GM21360 (cell line): ENCODE data around the gene EPHA8.

Experiments used
- ATAC-seq: cut with Tn5 transposase; IDR thresholded peaks from one replicate; pipeline ENCODE4 v1.9.1; 2021; ENCODE audit warnings: mild to moderate bottlenecking, moderate library complexity; ENCODE audit not compliant: unreplicated experiment

EPHA8 gene

DNA sequence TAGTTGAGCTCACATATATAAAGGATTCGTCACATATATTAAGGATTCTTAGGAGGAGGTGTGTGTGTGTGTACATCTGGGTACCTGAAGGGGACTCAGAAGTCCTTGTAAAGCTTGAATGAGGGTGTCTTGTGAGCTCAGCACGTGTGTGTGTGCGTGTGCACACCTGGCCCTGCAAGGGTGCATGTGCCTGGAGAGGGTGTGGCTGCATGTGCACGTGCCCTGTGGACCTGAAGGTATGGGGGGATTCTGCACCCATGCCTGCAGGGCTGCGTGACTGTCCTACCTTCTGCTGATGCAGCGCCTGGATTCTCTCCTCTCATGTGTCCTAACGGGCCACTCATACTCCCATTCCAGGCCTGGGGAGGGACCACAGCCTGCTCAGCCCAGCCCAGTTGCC lies 24.0 kb downstream of the EPHA8 start:
- no peak for ATAC-seq

DNA sequence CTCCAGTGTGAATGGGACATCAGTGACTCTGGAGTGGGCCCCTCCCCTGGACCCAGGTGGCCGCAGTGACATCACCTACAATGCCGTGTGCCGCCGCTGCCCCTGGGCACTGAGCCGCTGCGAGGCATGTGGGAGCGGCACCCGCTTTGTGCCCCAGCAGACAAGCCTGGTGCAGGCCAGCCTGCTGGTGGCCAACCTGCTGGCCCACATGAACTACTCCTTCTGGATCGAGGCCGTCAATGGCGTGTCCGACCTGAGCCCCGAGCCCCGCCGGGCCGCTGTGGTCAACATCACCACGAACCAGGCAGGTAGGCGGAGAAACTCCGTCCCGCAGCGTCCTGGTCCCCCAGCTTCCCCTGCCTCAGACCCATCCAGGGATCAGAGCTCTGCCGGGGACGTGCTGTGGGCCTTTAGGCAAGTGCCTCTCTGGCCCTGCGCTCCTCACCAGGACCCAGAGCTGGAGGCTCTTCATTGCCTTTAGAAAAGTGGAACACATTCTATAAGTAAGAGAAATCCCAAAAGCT lies 25.7 kb downstream of the EPHA8 start:
- no peak for ATAC-seq

DNA sequence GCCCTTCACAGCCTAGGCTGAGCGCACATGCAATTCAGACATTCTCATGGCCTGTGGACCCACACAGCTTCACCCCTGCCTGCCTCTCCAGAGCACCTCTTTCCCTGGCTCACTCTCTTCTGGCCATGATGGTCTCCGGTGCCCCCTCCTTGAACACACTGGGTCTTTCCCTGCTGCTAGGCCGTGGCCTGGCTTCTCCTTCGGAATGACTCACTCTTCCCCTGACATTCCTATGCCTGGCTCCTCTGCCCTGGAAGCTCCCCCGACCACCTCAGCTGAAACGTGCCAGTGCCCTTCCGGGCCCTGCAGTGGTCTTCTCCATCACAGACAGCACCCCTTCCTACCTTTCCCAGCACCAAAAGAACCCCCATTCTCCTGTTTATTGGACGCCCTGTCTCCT lies 28.3 kb downstream of the EPHA8 start:
- ATAC-seq = no peak

DNA sequence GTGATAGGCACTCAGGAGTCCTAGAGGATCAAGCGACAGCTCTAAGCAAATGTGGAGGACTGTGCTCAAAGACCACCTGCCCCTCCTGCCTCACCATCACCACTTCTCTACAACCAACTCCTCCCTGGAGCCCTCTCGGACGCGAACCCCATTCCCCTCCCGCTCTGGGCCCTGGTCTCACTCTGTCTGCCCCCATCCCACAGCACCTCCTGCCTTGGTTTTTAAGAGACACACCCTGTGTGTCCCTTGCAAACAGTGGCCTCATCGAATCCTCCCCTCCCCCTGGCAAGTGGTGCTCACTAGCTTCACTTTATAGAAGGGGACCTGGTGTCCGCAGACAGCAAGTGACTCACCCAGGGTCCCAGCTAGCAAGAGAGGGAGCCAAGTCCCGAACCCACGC lies 28.8 kb downstream of the EPHA8 start:
- no peak for ATAC-seq

DNA sequence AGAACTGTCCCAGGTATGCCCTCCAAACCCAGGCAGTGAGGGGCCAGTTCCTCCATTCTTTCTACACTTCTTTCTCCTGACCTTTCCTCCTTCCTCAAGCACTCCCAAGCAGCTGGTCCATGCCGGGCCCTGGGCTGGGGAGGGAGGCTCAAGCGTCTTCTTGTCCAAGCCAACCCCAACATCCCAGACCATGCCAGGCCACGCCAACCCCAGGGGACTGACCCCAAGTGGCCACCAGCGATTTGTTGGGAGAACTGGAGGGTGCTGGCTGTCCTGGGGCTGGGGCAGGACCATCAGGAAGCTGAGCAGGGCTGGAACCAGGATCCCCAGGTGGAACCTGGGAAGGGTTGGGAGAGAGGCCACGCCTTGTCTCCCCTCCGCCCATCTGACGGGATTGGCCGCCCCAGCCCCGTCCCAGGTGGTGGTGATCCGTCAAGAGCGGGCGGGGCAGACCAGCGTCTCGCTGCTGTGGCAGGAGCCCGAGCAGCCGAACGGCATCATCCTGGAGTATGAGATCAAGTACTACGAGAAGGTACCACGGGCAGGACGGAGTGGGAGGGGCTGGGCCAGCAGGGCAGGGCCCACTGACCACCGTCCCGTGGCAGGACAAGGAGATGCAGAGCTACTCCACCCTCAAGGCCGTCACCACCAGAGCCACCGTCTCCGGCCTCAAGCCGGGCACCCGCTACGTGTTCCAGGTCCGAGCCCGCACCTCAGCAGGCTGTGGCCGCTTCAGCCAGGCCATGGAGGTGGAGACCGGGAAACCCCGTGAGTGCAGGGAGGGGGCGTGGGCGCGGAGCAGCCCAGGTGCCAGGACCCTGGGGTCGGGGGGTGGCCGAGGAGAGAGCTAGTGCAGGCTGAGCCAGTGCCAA lies 29.9 kb downstream of the EPHA8 start:
- no peak for ATAC-seq

DNA sequence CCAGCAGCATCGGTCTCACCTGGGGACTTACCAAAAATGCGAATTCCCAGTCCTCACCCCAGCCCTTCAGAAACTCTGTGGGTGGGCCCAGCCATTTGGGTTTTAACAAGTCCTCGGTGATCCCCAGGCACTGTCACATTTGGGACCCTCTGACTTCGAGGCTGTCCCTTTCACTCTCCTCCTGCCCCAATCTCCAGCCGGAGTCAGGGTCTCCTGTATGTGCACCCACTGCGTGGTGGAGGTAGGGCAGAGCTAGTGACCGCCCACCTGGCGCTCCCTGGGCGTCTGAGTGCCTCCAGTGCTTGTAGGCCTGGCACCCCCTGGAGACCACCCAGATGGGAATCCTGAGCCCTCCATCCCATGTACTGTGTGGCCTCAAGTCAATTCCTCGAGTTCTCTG lies 31.1 kb downstream of the EPHA8 start:
- no peak for ATAC-seq

DNA sequence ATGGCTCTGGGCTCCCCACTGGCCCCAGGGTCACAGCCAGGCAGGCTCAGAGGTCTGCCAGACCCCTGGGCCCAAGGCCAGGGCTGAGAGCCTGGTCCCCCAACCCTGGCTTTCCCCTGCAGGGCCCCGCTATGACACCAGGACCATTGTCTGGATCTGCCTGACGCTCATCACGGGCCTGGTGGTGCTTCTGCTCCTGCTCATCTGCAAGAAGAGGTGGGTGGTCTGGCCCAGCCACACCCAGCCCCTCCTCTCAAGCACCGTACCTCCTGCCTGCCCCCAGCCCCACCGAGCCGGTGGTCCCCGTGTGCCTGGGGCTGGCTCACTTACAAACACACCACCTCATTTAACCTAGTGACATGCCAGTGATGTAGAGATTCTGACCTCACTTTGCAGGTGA lies 31.8 kb downstream of the EPHA8 start:
- no peak for ATAC-seq

DNA sequence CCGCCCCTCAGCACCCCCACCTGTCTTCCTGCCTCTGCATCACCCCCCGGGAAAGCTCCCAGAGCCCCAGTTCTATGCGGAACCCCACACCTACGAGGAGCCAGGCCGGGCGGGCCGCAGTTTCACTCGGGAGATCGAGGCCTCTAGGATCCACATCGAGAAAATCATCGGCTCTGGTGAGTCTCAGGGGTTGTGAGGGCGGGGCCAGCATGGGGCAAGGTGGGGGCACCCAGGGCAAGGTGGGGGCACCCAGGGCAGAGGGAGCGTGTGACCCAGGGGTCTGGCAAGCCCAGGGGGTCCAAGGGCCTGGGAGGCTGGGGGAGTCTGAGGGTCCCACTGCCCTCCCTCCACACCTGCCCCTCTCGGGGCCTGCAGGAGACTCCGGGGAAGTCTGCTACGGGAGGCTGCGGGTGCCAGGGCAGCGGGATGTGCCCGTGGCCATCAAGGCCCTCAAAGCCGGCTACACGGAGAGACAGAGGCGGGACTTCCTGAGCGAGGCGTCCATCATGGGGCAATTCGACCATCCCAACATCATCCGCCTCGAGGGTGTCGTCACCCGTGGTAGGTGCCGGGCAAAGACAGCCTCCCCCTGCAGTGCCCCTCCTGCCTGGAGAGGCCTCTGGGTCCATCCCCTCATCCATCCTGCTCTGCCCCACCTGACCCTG lies 34.1 kb downstream of the EPHA8 start:
- ATAC-seq = no peak

DNA sequence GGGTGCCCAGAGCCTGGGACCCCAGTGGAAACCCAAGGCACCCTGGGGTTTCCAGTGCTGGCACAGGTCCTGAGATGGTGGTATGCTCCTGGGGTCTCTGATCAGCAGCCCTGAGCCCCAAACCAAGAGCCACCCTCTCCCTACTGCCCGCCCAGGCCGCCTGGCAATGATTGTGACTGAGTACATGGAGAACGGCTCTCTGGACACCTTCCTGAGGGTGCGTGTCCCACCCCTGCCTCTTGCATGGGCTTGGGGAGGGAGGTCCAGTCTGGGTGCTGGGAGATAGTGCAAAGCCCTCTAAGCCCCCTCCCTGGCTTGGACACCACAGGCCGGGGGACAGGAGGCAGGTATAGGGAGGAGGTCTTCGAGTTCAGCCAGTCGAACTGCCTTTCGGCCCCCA lies 34.7 kb downstream of the EPHA8 start:
- ATAC-seq = no peak

DNA sequence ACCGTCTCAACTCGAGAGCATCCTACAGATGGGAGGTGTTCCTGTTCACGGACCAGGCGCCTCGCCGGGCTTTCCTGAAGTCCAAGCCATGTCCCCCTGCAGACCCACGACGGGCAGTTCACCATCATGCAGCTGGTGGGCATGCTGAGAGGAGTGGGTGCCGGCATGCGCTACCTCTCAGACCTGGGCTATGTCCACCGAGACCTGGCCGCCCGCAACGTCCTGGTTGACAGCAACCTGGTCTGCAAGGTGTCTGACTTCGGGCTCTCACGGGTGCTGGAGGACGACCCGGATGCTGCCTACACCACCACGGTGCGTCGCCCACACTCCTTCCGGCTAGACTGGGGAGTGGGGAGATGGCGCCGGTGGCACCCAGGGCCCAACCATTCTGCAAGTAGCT lies 35.4 kb downstream of the EPHA8 start:
- no peak for ATAC-seq

DNA sequence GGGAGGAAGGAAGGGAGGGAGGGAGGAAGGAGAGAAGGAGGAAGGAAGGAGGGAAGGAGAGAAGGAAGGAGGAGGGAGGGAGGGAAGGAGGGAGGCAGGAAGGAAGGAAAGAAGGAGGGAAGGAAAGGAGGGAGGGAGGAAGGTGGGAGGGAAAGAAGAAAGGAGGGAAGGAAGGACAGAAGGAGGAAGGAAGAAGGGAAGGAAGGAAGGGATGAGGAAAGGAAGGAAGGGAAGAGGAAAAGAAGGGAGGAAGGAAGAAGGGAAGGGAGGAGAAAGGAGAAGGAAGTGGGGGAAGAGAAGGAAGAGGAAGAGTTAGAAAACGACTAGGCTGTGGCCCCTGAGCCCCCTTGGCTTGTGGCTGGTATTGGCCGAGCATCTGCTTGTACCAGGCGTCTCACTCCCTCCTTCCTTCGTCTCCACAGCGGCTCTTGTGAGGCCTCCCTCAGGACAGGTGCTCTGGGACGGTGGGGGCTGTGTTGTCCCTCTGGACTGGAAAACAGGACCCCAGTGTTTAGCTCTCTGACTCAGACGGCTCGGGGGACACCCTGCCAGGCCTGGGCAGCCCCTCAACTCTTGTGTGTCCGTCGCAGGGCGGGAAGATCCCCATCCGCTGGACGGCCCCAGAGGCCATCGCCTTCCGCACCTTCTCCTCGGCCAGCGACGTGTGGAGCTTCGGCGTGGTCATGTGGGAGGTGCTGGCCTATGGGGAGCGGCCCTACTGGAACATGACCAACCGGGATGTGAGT lies 37.0 kb downstream of the EPHA8 start:
- no peak for ATAC-seq

DNA sequence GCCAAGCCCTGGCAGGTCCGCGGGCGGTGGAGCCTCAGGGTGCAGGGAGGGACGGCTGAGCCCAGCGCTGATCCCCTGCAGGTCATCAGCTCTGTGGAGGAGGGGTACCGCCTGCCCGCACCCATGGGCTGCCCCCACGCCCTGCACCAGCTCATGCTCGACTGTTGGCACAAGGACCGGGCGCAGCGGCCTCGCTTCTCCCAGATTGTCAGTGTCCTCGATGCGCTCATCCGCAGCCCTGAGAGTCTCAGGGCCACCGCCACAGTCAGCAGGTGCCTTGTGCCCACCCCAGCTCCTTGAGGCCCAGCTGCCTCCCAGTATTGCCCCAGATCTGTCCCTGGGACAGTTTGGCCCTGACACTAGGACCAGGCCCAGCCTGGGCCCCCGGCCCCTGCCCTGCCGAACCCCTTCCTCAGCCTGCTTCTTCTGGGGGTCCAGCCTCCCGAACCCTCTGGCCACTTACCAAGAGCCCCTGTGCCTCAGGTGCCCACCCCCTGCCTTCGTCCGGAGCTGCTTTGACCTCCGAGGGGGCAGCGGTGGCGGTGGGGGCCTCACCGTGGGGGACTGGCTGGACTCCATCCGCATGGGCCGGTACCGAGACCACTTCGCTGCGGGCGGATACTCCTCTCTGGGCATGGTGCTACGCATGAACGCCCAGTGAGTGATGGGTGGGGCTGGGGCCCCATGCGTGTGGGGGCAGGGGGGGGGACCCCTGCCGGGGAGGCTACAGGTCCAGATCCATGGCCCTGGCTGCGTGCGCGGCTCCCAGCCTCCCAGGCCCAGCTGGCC lies 37.7 kb downstream of the EPHA8 start:
- no peak for ATAC-seq

DNA sequence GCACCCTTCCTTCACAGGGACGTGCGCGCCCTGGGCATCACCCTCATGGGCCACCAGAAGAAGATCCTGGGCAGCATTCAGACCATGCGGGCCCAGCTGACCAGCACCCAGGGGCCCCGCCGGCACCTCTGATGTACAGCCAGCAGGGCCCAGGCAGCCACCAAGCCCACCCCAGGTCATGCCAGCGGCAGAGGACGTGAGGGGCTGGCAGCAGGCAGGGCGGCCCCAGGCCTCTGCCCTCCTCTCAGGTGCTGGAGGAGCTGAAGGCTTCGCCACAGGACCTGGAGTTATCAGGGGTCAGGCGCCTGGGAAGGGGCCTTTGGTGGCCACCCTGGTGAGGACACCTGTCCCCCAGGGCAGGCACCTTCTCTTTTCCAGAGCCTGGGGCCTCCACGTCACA lies 38.3 kb downstream of the EPHA8 start:
- no peak for ATAC-seq

DNA sequence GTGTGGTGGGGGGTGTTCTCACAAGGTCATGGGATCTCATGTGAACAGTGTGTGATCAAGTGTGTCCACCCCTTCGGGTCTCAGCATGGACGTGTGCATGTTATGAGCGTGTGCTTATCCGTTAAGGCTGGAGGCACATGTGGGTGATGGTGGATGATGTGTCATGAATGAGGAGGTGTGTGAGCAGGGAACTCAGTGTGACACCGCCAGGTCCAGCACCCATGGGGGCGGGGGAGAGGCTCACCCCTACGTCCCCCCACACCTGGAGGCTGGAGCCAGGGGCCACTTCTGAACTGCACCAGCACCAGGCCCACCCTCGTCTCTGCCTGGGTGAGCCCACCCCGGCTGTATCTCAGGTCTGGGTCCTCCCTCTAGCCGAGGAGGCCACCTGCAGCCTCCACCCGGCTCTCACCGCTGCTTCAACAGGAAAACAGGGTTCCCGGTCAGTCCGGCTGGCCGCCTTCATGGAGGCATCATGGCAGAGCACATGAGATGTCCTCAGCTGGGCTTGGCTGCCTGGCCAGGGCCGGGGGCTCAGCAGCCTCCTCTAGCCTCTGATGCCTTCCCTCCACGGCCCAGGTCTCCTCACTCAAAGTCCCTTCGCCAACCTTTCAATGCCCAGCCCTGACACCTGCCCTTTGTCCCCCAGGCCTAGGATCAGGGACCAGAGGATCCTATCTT lies 38.9 kb downstream of the EPHA8 start:
- ATAC-seq = no peak

DNA sequence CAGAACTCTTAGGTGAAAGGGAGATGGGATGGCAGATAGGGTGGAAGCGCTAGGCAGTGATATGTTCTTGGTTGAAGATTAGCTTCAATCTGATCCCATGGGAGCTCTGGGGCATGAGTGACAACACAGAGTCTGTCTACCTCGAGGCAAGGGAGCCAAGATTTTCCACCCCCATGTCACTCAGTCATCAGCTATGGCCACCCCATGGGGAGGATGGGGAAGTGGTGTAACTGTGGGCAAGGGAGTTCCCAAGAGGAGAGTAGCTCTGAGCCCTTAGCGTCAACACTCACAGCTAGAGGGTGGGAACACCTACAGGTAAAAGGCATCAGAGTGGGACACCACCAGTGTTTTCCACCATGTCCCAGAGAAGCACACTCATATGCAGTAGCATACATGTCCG lies 42.9 kb downstream of the EPHA8 start:
- no peak for ATAC-seq

DNA sequence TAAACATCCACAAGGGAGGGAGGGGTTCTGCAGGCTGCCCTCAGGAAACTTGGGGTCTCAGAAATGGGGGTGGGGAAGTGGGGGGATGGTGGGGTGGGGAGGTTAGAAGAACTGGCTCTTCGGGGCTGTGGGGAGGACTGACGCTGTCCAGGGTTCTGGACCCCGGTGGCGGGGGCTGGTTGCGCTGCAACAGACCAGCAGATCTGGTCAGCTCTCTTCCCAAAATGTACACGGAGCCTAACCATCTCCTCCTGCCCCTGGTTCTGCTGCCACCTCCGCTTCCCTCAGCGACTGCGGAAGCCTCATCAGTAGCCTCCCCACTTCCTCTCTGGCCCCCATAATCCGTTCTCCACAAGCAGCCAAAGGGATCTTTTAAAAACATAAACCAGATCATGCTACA lies 43.9 kb downstream of the EPHA8 start:
- no peak for ATAC-seq

DNA sequence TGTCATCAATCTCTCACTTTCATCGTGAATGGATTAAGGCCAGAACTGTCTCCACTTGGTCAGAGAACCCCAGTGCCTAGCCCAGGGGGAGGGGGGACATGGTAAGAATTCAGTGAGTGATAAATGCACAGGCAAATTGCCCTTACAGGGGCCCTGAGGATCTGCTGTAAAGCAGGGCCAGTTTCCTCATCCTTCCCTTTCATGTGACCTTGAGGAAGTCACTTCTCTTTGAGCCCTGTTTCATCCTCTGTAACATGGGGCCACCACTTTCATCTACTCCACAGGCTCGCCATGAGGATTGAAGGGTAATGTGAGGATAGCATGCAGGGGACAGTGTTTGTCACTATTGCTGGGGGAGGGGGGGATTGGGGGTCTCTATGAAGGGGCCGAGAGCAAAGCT lies 45.1 kb downstream of the EPHA8 start:
- ATAC-seq = no peak

DNA sequence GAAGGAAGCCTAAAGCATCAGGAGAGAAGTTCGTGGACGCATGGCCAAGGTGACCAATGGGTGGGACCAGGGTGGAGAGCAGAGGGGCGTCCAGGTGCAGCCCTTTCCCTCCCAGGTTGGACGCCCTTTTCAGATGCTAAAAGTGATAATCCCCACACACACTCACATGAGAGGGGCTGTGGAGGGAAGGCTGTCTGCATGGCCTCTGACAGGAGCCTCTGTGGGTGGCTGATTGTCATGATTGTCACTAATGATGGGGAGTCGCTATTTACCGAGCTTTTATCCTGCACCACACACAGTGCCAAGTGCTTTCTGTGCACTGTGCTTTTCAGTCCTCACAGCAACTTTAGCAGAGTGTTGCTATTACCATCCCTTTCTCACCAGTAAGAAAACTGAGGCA lies 46.0 kb downstream of the EPHA8 start:
- no peak for ATAC-seq

DNA sequence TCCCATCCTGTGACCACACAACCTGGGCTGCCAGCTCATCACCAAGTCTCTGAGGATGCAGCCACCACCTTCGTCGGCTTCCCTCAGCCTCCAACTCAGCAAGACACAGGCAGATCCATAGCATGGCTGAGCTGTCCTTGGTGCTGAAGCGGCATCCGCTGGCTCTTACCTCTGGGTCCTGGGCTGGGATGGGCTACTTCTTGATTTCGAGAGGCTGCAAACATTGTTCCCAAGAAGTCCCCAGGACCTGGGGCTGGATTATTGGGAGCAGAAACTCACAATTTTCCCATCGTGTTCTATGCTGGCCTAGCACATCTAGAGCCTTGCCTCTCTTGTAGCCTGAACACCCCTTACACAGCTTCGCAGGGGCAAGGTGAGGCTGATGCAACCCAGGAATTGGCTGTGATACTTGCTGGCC lies 48.2 kb downstream of the EPHA8 start:
- no peak for ATAC-seq
